T-helper 1 cell treated with Interleukin-12 subunit alpha and Interleukin-12 subunit beta and Interleukin-4 antibody, amounts not matched to agents 30 ng/mL and 1 ng/mL, for 36 hours (primary cell): Measurements from ENCODE around the gene PCCB. TPM values are rescaled to one million over a fixed set of nuclear protein-coding genes. Genes with fewer than 3 reads are reported as not detected.
"Not testable (repeated sequence)": the region's sequence is repeated elsewhere in the genome, so short reads cannot be mapped to it uniquely, and the experiment has no call there.

Experiments used
- intact Hi-C: fragments of 100-400 bp; cut with micrococcal nuclease; formaldehyde crosslinking; loops from one replicate; pipeline ENCODE4 v1.15.1; 2024
- total RNA-seq: library from RNA; stranded (reverse); gene quantifications from 2 replicates; pipeline ENCODE4 v1.2.3, GENCODE V29; 2022

The PCCB gene
- total RNA-seq, 1 donor from 2014 or later: 26.1 TPM

DNA sequence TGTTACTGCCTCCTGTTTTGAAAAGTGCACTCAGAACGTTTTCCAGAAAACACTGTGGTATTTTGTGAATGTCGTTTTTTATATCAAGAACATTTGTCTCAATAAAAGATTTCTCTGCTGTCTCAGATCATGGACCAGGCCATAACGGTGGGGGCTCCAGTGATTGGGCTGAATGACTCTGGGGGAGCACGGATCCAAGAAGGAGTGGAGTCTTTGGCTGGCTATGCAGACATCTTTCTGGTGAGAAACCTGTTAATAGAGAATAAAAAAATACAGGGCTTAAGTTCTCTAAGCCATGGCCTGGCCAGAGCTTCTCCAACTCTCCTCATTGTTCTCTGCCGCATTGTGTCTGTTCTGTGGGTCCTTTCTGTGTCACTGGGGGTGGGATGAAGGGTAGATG, 11.7 kb downstream of the PCCB start:
- intact Hi-C loops: no loop called here

DNA sequence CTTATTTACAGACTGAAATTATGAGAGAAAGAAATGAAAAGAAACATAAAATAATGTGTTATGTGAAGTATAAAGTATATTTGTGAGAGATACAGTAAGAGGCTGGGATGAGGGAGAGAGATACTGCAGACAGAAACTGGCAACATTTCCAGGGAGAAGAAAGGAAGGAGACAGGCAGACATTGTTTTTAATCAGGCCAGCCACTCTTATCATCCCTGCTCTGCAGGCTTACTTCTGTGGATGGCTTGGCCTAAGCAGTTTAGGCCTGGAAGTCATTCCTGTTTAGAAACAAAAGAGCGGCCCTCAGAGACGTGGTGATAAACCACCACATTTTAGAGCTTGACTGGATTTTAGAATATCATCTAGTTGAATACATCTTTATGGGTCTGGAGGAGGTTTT, 12.4 kb downstream of the PCCB start:
- intact Hi-C loops: no loop called here

DNA sequence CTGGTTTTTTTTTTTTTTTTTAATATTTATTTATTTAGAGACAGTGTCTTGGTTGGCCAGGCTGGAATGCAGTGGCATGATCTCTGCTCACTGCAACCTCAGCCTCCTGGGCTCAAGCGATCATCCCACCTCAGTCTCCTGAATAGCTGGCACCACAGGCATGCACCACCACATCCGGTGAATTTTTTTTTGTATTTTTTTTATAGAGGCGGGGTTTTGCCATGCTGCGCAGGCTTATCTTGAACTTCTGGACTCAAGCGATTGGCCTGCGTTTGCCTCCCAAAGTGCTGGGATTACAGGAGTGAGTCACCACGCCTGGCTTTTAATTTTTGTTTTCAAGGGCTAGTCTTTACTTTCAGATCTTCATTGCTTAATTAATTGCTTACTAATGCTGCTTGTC, 13.1 kb downstream of the PCCB start:
- intact Hi-C loops: no loop called here

DNA sequence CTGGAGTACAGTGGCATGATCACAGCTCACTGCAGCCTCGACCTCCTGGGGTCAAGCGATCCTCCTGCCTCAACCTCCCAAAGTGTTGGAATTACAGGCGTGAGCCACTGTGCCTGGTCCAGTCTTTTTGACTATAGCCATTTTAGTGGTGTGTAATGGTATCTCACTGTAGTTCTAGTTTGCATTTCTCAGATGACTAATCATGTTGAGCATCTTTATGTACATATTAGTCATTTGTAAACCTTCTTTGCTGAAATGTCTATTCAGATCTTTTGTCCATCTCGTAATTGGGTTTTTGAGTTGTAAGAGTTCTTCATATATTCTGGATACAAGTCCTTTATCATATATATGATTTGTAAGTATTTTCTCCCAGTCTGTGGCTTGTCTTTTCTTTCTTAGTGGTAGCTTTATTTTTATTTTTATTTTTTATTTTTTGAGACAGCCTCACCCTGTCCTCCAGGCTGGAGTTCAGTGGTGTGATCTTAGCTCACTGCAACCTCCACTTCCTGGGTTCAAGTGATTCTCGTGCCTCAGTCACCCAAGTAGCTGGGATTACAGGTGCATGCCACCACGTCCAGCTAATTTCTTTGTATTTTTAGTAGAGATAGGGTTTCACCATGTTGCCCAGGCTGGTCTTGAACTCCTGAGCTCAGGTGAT, 16.5 kb downstream of the PCCB start:
- intact Hi-C loops: not testable (repeated sequence)

DNA sequence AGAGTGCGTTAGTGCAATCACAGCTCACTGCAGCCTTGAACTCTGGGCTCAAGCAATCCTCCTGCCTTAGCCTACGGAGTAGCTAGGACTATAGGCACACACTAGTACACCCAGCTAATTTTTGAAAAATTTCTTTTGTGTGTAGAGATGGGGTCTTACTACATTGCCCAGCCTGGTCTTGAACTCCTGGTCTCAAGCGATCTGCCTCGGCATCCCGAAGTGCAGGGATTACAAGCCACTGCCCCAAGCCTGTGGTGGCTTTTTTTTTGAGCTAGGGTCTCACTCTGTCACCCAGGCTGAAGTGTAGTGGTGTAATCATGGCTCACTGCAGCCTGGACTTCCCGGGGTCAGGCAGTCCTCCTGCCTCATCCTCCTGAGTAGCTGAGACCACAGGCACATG, 17.1 kb downstream of the PCCB start:
- intact Hi-C loops: no loop called here

DNA sequence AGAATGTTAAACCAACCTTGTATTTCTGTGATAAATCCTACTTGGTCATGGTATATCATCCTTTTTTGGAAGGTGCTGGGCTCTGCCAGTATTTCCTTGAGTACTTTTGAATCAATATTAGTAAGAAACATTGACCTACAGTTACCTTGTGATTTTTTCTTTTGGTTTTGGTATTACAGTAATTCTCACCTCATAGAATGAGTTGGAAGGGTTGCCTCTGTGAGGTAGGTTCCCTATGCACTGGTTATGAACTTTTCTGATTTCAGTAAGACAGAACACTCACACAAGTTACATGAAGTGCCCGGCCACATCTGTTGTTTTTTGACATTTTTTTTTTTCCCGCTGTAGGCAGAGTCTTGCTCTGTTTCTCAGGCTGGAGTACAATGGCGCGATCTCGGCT, 20.0 kb downstream of the PCCB start:
- intact Hi-C loops: no loop called here

DNA sequence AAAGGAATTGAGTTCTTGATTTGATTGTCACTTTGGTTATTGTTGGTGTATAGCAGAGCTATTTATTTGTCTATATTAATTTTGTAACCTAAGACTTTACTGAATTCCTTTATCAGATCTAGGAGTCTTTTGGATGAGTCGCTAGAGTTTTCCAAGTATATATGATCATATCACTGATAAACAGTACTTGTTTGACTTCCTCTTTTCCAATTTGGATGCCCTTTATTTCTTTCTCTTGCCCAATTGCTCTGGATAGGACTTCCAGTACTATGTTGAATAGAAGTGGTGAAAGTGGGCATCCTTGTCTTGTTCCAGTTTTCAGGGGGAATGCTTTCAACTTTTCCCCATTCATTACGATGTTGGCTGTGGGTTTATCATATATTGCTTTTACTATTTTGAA, 21.5 kb downstream of the PCCB start:
- intact Hi-C loops: not testable (repeated sequence)

DNA sequence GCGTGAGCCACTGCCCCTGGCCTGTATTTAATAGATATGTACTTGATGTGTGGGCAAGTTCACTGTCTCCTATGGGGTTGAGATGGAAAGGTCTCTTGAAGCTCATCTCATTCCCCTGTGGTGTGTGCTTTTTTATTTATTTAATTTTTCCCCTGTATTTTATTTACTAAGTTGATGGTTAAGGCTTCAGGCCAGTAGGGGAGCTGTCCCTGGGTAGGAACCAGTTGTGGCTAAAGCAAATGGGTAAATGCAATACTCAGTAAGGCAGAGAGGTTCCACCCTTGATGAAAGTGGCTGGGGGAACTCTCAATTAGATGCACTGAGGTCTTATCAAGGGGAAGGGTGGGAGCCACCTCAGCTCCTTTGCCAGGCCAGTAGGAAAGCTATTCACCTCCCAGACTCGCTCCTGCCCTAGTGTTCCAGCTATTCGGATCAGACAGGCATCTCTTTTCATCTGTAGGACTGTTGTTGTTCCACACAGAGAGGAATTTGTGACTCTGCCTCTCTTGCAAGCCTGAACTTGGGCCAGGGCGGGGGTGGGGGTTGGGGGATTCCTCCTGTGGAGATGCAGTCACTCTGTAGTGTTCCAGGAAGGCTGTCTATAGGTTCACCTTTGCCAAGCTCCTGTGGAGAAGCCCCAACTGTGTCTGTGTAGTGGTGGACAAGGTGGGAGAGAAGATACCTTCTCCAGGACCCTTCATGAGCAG, 26.1 kb downstream of the PCCB start:
- intact Hi-C loops: no loop called here

DNA sequence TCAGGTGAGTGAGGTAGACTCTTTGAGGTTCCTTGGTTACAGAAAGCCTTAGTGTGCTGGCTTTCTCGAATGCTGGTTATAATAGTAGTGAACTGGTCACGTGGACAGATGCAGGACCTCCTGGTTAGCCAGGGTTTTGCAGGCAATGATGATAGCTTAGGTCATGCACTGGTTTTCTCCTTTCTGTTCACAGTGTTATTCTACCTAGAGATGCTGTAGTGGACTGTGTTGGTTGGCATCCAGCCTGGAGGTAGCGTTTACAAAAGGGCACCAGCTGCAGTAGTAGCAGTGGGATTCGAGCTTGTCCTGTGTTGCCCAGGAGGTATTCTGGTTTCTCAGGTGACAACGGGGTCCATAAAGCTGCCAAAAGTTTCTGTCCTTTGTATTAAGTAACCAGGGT, 27.0 kb downstream of the PCCB start:
- intact Hi-C loops: no loop called here

DNA sequence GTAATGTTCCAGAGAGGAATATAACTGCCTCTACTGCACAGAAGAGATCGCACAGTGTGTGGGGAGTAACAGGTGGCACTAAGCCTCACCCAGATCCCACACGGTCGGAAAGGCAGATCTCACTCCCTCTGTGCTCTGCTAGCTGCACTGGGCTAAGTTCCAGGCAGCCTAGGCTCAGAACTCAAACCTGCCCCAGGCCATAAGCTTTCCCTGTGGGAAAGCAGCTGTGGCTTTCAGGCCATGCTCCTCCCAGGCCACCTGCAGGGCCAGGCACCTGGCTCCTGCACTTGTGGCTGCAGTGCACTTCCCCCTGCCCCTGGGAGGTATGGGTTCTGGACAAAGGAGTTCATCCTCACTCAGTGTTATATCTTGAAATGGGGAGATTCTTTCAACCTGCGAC, 27.5 kb downstream of the PCCB start:
- intact Hi-C loops: no loop called here

DNA sequence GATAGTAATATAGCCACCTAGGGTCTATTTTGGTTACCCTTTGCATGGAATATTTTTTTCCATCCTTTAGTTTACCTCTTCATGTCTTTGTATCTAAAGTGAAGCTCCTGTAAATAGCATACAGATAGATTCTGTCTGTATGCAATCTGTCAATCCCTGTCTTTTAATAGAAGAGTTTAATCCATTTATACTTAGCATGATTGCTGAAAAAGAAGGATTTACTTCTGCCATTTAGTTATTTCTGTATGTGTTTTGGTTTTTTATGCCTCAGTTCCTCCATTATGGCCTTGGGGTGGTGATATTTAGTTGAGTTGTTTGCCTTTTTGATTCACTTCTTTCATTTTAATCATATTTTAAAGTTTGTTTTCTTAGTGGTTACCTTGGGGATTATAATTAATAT, 29.0 kb downstream of the PCCB start:
- intact Hi-C loops: no loop called here

DNA sequence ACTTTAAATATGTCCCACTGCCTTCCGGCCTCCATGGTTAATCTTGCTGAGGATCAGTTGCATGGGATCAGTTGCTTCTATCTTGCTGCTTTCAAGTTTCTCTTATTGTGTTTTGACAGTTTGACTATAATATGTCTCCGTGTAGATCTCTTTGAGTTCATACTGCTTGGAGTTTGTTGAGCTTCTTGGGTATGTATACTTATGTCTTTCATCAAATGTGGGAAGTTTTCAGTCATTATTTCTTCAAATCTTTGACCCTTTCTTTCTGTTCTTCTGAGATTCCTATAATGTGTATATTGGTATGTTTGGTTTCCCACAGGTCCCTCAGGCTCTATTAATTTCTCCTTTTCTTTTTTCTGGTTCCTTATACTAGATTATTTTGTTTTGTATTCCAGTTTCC, 30.8 kb downstream of the PCCB start:
- intact Hi-C loops: no loop called here

DNA sequence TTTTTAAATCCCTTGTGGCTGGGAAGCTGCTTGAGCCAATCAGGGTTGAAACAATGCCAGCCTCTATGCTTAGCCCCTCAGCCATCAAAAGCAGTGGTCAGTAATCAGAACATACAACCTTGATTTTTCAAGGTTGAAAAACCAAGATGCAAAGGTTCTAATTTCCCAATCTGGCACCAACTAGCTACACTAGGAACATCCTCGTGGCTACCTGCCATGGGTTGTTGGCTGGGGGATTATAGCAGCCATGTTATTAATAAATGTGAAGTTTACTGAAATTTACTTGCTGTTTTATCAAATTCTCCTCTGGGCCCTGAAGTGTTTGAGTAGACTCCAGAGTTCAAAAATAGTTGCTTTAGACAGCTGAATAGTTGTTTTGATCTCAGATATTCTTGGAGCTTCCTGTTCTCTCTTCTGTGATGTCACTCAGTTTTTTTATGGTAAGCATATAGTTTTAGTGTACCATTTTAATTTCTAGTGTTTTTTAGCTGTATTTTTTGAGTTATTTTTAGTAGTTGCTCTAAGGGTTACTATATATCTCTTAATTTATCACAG, 31.9 kb downstream of the PCCB start:
- intact Hi-C loops: no loop called here

DNA sequence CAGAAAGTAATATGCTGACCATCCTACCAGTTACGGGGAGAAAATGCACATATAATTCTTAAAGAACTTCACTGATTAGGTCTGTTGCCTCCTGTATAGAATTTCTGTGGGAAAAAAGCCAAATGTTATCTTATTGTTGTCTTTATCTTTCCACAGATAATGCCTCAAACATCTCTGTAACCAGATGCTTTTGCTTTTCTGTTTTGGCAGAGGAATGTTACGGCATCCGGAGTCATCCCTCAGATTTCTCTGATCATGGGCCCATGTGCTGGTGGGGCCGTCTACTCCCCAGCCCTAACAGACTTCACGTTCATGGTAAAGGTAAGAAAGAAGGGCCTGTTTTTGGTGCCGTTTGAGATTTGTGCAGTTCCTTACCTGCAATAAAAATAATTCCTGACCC, 33.5 kb downstream of the PCCB start:
- intact Hi-C loops: no loop called here

DNA sequence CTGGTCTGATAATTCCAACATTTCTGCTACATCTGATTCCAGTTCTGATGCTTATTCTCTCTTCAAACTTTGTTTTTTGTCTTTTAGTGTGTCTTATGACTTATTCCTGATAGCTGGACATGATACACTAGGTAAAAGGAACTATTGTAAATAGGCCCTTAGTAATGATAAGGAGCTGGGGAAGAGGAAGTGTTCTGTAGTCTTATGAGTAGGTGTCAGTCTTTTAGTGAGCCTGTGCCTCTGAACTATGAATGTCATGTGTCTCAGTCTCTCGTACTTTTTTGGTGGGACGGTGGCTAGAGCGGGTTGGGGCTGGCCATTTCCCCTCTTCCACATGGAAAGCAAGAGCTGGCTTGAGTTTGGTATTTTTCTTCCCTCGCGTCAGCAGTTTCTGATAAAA, 41.2 kb downstream of the PCCB start:
- intact Hi-C loops: loop anchor here (5.0 kb wide), 1 partner anchor 214 kb away; no protein-coding TSS in a partner anchor

DNA sequence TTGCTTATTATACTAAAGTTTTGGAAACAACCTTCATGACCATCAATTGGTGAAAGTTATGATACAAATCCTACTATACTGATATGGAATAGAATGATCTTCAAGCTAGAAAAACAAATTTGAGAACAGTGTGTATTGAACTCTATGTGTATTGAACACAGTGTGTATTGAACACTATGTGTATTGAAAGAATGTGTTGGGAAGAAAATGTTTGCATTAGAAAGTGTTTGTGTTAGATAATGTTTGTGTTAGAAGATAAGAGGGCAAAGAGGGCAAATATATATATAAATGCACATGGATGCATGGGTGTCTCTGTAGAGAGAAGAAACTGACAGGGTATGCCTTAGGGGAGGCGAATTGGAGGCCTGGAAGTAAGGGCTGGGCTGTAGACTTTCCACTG, 42.4 kb downstream of the PCCB start:
- intact Hi-C loops: loop anchor here (5.0 kb wide), 1 partner anchor 215 kb away; no protein-coding TSS in a partner anchor

DNA sequence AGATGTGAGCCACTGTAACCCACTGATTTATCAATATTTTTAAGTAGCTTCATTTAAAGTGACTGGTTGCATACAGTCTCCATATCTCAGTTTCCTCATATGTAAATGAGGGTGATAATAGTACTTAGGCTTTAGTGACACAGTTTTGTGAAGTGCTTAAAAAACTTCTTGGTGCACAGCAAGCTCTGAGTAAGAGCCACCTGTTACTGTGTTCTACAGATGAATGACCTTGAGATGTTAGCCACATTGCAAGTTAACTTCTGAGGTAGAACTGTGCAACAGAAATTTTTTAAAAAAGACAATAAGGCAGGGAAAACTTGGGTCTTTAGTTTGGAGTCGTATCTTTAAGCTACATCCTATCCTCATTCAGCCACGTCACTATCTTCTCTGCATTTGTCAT, 43.1 kb downstream of the PCCB start:
- intact Hi-C loops: loop anchor here (5.0 kb wide), 1 partner anchor 216 kb away; no protein-coding TSS in a partner anchor

DNA sequence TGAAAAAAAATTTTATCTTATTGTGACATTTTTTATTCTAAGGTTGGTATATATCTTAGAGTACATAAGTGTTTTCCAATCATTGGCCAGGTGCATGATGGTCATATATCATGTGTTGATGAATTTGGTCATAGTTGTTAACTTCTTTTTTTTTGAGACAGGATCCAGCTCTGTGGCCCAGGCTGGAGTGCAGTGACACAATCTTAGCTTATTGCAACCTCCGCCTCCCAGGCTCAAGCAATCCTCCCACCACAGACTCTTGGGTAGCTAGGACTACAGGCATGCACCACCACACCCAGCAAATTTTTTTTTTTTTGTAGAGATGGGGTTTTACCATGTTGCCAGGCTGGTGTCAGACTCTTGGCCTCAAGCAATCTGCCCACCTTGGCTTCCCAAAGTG, 44.0 kb downstream of the PCCB start:
- intact Hi-C loops: loop anchor here (5.0 kb wide), 1 partner anchor 217 kb away; no protein-coding TSS in a partner anchor

DNA sequence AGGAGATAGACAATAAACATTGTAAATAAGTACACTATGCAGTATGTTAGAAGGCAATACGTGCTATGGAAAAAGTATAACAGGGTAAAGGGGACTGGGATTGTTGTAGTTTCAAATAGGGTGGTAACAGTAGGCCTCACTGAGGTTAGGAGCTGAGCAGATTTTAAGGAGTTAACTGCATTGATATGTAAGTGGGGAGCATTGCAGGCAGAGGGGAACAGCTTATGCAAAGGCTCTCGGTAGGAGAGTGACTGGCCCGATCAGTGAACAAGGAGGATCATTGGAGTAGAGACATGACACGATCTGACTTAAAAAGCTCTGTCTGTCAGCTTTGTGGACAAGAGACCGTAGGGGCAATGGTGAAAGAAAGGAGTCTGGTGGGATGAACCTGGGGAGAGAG, 46.8 kb downstream of the PCCB start:
- intact Hi-C loops: no loop called here

DNA sequence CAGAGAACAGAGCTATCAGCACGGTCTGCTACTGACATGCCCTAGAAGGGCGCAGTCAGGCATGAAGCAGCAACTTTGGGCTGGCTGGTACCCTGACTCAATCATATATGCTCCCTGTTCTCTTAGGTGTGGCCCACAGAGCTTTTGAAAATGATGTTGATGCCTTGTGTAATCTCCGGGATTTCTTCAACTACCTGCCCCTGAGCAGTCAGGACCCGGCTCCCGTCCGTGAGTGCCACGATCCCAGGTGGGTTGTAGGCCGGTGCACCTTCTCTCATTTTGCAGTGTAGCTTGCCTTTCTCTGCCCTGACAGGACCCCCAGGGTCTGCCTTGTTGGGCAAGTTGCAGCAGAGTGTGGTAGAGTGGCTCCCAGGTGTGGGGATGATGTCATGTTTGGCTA, 47.7 kb downstream of the PCCB start:
- intact Hi-C loops: no loop called here

DNA sequence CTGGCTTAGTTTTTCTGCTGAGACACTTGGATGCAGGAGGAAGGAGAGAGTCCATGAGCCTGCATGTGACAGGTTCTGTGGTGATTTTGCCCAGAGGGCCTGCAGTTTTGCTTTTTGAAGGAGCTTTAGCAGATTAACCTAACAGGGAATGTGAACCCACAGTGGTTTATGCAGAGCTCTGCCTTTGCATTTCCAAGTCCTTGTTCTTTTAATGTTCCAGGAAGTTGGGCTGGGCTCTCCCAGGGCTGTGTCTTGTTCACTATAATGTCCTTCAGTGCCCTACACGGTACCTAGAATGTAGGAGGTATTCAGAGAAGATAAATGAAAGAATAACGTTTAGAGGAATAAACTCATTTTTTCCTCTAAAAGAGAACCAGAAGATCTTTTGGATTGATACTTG, 50.3 kb downstream of the PCCB start:
- intact Hi-C loops: no loop called here

DNA sequence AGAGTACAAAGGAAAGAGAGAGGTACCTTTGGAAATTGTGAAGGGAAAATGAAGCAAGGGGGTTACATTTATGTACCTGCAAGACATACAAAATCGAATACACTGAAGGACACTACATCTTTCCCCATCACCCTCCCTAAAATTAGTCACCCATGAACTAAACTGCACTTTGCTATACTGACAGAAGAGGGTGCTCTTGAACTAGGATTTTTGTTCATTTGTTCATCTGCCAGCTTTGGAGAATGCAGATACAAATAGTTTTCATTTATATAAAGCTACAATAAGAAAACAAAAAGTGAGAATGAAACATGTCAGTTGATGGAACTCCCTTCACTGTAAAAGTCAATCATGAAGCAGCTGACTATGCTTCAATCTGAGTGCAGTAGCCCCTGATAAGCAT, 55.7 kb downstream of the PCCB start:
- intact Hi-C loops: loop anchor here (1.0 kb wide), 3 partner anchors 231 to 708 kb away; no protein-coding TSS in a partner anchor

DNA sequence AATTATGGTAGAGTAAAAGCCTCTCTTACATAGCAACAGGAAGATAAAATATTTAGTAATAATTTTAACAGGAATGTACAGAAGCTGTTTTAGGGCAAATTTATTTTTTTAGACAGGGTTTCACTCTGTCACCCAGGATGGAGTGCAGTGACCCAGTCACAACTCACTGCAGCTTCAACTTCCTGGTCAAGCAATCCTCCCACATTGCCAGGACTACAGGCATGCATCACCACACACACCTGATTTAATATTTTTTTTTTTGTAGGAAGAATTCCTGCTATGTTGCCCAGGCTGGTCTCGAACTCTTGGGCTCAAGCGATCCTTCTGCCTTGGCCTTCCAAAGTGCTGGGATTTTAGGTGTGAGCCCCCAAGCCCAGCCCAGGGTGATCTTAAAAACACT, 61.1 kb downstream of the PCCB start:
- intact Hi-C loops: no loop called here
